Skeletal muscle tissue (tissue), 4 donors: ENCODE results near the gene RPL10L. TPM values are rescaled to one million over a fixed set of nuclear protein-coding genes. Genes with fewer than 3 reads are reported as not detected.

Experiments
- H3K27ac ChIP-seq: one replicate; pipeline ENCODE4 v1.7.0; 2013; ENCODE audit warnings: mild to moderate bottlenecking, low read depth, low read length, inconsistent platforms
- H3K27me3 ChIP-seq, 3 donors: one replicate each; pipeline ENCODE4 v1.7.0; 2013; ENCODE audit warnings: low read length in 3 of 3; ENCODE audit not compliant: control insufficient read depth in 3 of 3, insufficient read depth in 3 of 3
- H3K36me3 ChIP-seq, 3 donors: one replicate each; pipeline ENCODE4 v1.7.0; 2013; ENCODE audit warnings: low read length in 3 of 3; ENCODE audit not compliant: control insufficient read depth in 3 of 3, insufficient read depth in 3 of 3
- H3K4me1 ChIP-seq, 3 donors: one replicate each; pipeline ENCODE4 v1.7.0; 2013; ENCODE audit warnings: low read length in 3 of 3, mild to moderate bottlenecking in 3 of 3; ENCODE audit not compliant: control insufficient read depth in 3 of 3, insufficient read depth in 3 of 3
- H3K4me3 ChIP-seq, 3 donors: one replicate each; pipeline ENCODE4 v1.7.0; 2013; ENCODE audit warnings: low read length in 3 of 3
- H3K9ac ChIP-seq, 3 donors: one replicate each; pipeline ENCODE4 v1.7.0; 2013; ENCODE audit warnings: low read length in 3 of 3, mild to moderate bottlenecking in 3 of 3, moderate library complexity in 2 of 3, low read depth in 1 of 3
- H3K9me3 ChIP-seq, 3 donors: one replicate each; pipeline ENCODE4 v1.7.0; 2013; ENCODE audit warnings: low read length in 3 of 3; ENCODE audit not compliant: control insufficient read depth in 3 of 3
- total RNA-seq: library from RNA; depleted of rRNA; stranded (reverse); fragments of >200 nt; gene quantifications from one replicate; pipeline ENCODE4 v1.2.3, GENCODE V29; 2014
- donor health status: Osteomylitis.

RPL10L gene
- not detected for total RNA-seq

- Histone ChIP-seq H3K4me1 (no peaks in the 10 kb centered on the region), H3K9me3 (no peaks in the 10 kb centered on the region), H3K27me3 (no peaks in the 10 kb centered on the region), H3K36me3 (no peaks in the 10 kb centered on the region), H3K9ac (no peak within 1 kb of the TSS), H3K4me3 (no peak within 1 kb of the TSS), H3K27ac (no peak within 1 kb of the TSS)
These were observed at the start of gene RPL10L for GRCh38 chr14:46651526-46652144. Gene RPL10L (minus strand): TSS chr14:46651781. CDS start chr14:46651736, 45 bp downstream.

- Histone ChIP-seq H3K4me3 (no peak overlapping the region), H3K36me3 (no peaks in the 10 kb centered on the region), H3K9ac (no peak overlapping the region), H3K27me3 (no peaks in the 10 kb centered on the region), H3K9me3 (peaks cover under 1 to 2% (median 1%) of the 10 kb centered on the region in 3 donors), H3K4me1 (no peaks in the 10 kb centered on the region), H3K27ac (no peak overlapping the region)
These were observed 40.2 kb upstream of the RPL10L start for GRCh38 chr14:46691819-46692218.

- Histone ChIP-seq H3K36me3 (no peaks in the 10 kb centered on the region), H3K27ac (no peak overlapping the region), H3K9ac (no peak overlapping the region), H3K27me3 (no peaks in the 10 kb centered on the region), H3K4me3 (no peak overlapping the region), H3K9me3 (peaks cover 1 to 2% (median 1%) of the 10 kb centered on the region in 3 donors), H3K4me1 (no peaks in the 10 kb centered on the region)
These were observed 35.1 kb upstream of the RPL10L start for GRCh38 chr14:46686652-46687051.

GRCh38 chr14:46672128-46672527 lies 20.5 kb upstream of the RPL10L start:
- Histone ChIP-seq H3K36me3 (no peaks in the 10 kb centered on the region), H3K4me1 (no peaks in the 10 kb centered on the region), H3K9me3 (no peaks in the 10 kb centered on the region), H3K9ac (no peak overlapping the region), H3K4me3 (no peak overlapping the region), H3K27me3 (no peaks in the 10 kb centered on the region), H3K27ac (no peak overlapping the region)

GRCh38 chr14:46663382-46663781 lies 11.8 kb upstream of the RPL10L start:
- Histone ChIP-seq H3K4me3 (no peak overlapping the region), H3K36me3 (no peaks in the 10 kb centered on the region), H3K27me3 (no peaks in the 10 kb centered on the region), H3K27ac (no peak overlapping the region), H3K4me1 (no peaks in the 10 kb centered on the region), H3K9ac (no peak overlapping the region), H3K9me3 (no peaks in the 10 kb centered on the region)

GRCh38 chr14:46661728-46662127 lies 10.1 kb upstream of the RPL10L start:
- Histone ChIP-seq H3K9me3 (no peaks in the 10 kb centered on the region), H3K36me3 (no peaks in the 10 kb centered on the region), H3K4me3 (no peak overlapping the region), H3K4me1 (no peaks in the 10 kb centered on the region), H3K9ac (no peak overlapping the region), H3K27ac (no peak overlapping the region), H3K27me3 (no peaks in the 10 kb centered on the region)

GRCh38 chr14:46653031-46653755 lies 1.6 kb upstream of the RPL10L start:
- Histone ChIP-seq H3K9ac (no peak overlapping the region), H3K4me1 (no peaks in the 10 kb centered on the region), H3K9me3 (no peaks in the 10 kb centered on the region), H3K4me3 (no peak overlapping the region), H3K36me3 (no peaks in the 10 kb centered on the region), H3K27ac (no peak overlapping the region), H3K27me3 (no peaks in the 10 kb centered on the region)

GRCh38 chr14:46646796-46647195 lies 4.8 kb downstream of the RPL10L start:
- Histone ChIP-seq H3K4me3 (no peak overlapping the region), H3K4me1 (no peaks in the 10 kb centered on the region), H3K9me3 (no peaks in the 10 kb centered on the region), H3K9ac (no peak overlapping the region), H3K36me3 (no peaks in the 10 kb centered on the region), H3K27me3 (no peaks in the 10 kb centered on the region), H3K27ac (no peak overlapping the region)

GRCh38 chr14:46626876-46627275 lies 24.7 kb downstream of the RPL10L start:
- Histone ChIP-seq H3K9me3 (no peaks in the 10 kb centered on the region), H3K27ac (no peak overlapping the region), H3K27me3 (no peaks in the 10 kb centered on the region), H3K9ac (no peak overlapping the region), H3K4me1 (no peaks in the 10 kb centered on the region), H3K4me3 (no peak overlapping the region), H3K36me3 (no peaks in the 10 kb centered on the region)
